Fibroblast of skin of back (primary cell): ENCODE measurements around the gene OXNAD1. TPM values are rescaled to one million over a fixed set of nuclear protein-coding genes. Genes with fewer than 3 reads are reported as not detected.

Experiments
- DNase-seq: peaks from one replicate; pipeline ENCODE4 v3.0.0-alpha.2; 2013
- polyA plus RNA-seq, 2 experiments: library from polyadenylated mRNA; unstranded; fragments of 120-200 nt; gene quantifications; one replicate each; pipeline ENCODE4 v1.2.1, GENCODE V29; 2013; ENCODE audit not compliant: insufficient read length in 2 of 2

OXNAD1 gene
- polyA plus RNA-seq (2013, experiment 1 of 2; ENCODE audit: insufficient read length), result 6.9 TPM
- polyA plus RNA-seq (2013, experiment 2 of 2; ENCODE audit: insufficient read length), result 4.0 TPM

DNA sequence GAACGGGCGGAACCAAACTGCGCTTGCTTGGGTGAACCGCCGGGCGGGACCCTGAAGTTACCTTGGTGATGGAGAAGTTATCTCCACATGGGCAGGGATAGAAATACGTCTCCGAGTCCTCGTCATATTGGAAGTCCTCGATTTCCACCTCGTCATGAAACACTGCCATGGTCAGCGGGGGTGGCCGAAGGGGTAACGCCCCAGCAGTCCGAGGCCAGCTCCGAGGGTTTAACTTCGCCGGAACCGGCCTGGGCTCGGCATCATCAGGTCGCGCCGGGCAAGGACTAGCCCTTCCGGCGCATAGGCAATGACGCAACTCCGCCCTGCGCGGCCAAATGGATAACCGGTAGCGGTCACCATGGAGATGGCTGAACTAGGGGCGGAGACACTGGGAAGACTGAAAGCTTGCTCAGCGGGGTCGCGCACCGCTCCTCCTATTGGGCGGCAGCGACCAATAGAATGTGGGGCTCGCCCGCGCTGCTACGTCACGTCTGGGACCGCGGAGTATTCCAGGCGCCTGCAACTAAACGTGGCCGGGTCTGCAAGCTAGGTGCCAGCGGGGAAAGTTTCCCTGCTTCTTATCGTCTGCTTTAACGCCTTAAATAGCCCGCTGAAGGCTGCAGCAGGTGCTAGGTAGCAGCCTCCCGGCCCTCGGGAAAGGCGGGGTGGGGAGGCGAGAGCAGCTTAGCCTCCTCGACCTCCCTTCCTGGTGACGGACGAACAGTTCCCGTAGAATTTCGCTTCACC is at the start of gene OXNAD1, which contains the start of gene DPH3:
Gene OXNAD1, plus strand, starts transcription at position 505 of the 747 bp plus-strand sequence. CDS start 5,741 bp downstream, outside the sequence.
Gene DPH3, minus strand, starts transcription at position 236 of the 747 bp plus-strand sequence. Its CDS starts 67 bp downstream, at position 169.
- peak; percentile 100 for DNase-seq

DNA sequence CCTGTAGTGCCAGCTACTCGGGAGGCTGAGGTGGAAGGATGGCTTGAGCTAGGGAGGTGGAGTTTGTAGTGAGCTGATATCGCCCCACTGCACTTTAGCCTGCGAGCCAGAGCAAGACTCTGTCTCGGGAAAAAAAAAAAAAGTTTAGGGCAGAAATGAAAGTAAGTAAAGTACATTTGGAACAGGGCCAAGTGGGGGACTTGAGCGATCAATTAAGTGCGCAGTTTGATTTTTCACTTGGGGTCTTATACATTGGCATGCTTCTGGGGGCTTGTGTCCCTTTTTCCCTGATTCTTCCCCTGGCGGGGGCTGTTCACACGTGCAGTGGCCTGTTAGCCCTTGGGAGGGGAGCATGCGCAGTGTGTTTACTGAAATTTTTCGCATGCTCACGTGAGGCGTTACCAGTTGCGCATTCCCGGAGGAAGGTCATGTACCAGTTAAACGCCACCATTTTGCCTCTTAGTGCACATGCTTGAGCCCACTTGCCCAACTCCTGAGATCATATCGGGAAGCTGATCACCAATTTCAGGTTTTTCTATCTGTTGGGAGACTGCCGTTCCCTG is 48.6 kb upstream of the OXNAD1 start:
- DNase-seq, result no peak

GRCh38 chr3:16219777-16220176 is 45.2 kb upstream of the OXNAD1 start:
- DNase-seq, result no peak

DNA sequence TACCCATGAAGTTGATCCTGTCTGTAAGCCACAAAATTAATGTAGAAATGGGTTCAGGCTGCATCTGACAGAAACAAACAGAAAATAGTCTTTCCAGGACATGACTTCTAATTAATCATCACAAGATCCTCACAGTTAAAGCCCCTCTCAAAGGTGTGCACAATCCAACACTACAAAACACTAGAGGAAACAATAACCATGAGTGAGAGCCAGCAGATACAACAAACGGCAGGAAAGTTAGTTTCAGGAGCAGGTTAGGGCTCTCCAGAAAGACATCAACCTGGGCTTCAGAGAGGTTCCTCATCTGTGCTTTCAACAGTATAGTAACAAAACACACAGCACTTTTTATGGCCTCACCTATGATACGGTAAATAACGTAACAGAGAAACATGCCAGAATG is 43.0 kb upstream of the OXNAD1 start:
- DNase-seq, result no peak

DNA sequence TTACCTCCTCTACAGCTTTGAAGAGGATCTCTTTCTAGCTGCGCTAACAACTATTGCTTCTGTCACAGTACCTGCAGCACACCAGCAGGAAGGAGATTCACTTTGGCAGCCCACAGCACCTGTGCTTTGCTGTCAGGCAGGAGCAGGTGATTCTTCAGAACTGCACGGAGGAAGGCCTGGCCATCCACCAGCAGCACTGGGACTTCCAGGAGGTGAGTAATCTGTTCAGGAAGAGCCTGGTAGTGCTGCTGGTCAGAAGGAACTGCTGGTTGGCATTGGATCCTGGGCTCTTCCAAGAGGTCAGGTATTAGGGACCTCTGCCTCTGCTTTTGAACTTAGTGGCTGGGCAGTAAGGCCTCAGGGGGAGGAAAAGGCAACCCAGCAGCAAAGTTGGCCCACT is 42.5 kb upstream of the OXNAD1 start:
- DNase-seq, result no peak

- no peak for DNase-seq
These were observed 40.7 kb upstream of the OXNAD1 start for GRCh38 chr3:16224325-16224724.

GRCh38 chr3:16227566-16227965 is 37.4 kb upstream of the OXNAD1 start:
- DNase-seq, result no peak

DNA sequence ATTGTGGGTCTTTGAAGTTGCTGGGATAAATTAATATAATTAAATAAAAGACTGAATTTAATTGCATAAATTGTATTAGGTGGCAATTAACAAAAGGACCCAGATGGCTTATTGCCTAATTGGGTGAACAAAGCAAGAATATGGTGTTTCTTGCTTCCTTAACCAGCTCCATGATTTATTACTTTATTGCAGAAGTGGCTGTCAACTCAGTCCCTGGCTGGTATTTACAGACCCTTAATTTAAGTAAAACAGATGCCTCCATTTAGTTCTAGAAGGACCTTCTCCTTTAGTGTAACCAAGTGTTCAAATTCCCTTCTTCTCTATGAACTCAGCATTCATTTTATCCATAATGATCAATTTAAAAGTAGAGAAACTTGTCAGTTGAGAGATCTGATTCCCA is 35.3 kb upstream of the OXNAD1 start:
- DNase-seq, result no peak

GRCh38 chr3:16231983-16232382 is 33.0 kb upstream of the OXNAD1 start:
- no peak for DNase-seq

DNA sequence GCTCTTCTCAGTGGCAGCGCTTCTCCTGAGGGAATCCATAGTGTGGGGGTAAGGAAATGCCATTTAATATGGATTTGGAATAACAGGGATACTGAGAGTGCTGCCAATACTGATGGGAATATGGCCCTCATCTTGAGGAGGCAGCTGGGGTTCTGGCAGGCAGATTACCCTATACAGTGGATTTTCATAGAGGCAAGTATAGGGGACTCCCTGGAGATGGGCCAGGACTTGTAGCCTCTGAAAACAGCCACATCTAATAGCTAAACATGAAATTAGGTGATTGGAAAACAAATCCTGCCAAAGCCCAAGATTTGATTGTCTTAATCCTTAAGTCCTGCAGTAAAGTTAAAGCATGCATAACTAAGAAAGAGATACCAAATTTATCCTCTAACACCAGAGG is 31.2 kb upstream of the OXNAD1 start:
- no peak for DNase-seq

- DNase-seq, result no peak
These were observed 30.7 kb upstream of the OXNAD1 start for GRCh38 chr3:16234281-16234680.

DNA sequence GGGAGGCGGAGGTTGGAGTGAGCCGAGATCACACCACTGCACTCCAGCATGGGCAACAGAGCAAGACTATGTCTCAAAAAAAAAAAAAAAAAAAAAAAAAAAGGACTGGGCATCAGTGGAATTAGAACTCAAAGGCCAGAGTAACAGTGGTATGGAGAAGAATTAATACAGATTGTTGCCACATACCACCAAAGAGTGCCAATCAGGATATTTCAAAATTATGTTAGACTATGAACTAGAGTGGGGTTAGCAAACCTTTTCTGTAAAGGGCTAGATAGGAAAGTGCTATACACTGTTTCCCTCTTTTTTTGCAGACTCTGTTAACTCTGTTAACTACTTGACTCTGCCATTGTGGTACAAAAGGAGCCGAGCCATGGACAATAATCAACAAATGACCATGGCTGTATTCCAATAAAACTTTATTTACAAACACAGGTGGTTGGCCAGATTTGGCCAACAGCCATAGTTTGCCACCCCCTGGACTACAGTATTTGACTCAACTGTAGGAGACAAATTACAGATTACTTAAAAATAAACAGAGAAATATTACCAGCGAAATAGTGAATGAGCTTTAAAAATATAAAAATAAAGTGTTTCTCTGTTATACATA is 28.9 kb upstream of the OXNAD1 start:
- no peak for DNase-seq

- no peak for DNase-seq
These were observed 28.1 kb upstream of the OXNAD1 start for GRCh38 chr3:16236856-16237393.

GRCh38 chr3:16239086-16239770 is 25.8 kb upstream of the OXNAD1 start:
- no peak for DNase-seq

- peak; percentile 87 for DNase-seq
These were observed 25.2 kb upstream of the OXNAD1 start for GRCh38 chr3:16239780-16240179.

GRCh38 chr3:16240229-16241023 is 24.6 kb upstream of the OXNAD1 start:
- peak; percentile 81 for DNase-seq

DNA sequence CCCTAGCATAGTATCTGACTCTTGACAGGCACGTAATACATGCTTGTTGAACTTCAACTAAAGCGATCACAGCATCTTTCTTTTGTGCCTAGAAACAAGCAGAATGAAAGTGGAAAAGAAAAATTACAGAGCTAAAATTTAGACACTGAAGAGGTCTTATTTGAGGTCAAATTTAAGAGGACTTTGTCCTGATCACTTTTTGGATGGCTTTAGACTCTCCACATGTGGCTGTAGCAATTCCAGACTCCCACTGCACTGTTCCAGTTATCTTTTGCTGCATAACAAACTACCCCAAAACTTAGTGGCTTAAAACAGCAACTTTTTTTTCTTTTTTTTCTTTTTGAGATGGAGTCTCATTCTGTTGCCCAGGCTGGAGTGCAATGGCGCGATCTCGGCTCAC is 23.8 kb upstream of the OXNAD1 start:
- no peak for DNase-seq

GRCh38 chr3:16242177-16242576 is 22.8 kb upstream of the OXNAD1 start:
- no peak for DNase-seq

GRCh38 chr3:16243706-16244490 is 21.1 kb upstream of the OXNAD1 start:
- DNase-seq, result peak; percentile 66

DNA sequence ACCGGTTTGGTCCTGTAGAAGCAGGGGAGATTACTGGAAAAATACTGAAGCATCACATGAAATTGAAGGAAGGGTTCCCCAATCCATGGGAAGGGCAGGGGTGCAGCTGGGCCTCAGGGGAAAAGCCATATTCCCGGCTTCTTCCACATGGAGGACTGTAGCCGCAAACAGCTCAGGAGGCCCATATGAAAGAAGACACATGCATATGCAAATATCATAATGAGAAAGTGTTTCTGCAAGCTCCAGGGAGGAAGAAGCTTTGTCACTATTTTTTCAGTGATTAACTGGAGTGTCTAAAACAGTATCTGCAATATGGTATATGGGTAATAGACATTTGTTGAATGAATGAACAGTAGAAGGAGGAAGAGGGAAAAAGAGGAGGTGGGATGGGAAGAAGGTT is 19.4 kb upstream of the OXNAD1 start:
- no peak for DNase-seq
